GM18526 (cell line): ENCODE results near the gene TTC3.

Experiments used
- POLR2A ChIP-seq: IDR thresholded peaks from 3 replicates; pipeline ENCODE4 v1.6.1; 2011; ENCODE audit not compliant: insufficient read length; ENCODE audit errors: extremely low read depth

Gene TTC3

DNA sequence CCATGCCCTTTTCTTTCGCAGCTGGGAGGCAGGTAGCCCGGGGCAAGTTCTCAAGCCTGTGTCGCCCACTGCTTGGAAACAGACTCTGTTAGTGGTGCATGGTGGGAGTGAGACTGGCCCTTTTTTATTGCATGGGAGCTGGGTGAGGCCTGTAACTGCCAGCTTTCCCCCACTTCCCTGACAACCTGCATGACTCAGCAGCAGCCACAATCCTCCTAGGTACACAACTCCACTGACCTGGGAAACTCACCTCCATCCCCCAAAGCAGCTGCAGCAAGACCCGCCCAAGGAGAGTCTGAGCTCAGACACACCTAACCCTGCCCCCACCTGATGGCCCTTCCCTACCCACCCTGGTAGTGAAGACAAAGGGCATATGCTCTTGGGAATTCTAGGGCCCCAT, 26.0 kb upstream of the TTC3 start:
- no peak for TF ChIP-seq POLR2A

DNA sequence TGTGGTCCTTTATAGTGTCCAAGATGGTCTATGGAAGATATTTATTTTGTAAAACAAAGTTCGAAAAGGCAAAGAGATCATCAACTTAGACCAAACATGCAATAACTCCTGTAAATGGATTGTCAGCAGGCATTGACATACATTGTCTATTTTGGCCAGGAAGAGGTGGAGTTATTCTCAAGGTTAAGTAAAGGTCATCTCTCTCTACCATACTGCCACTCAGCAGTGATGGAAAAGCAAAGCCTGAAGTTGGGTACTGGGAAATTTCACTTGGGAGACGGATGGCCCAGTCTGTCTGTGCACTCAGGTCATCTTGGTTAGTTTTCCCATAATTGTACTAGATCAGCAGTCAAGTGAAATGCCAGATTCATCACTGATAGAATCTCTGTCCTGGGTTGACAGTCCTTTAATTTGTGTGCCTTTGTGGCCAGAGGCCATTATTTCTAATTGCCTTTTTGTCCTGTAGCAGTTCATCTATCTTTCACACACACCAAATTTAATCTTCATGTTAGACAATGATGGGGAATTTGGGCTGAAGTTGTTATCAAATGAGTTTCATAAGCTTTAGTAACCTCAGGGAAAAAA, 17.7 kb upstream of the TTC3 start:
- TF ChIP-seq POLR2A = no peak

DNA sequence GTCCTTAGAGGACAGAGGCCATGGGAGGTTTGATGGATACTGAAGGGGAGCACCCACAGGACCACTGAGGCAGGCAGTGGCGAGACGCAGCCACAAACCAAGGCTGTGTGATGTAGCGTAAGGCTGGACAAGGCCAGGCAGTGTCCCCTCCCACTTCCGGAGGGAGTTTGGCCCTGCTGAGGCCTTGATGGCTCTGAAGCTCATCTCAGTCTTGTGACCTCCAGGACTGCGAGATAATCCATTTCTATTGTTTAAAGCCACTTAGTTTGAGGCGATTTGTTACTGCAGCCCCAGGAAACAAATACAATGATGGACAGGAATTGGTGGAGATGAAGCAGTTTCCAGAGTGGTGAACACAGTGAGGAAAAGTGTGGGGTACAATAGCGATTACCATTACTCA, 15.4 kb upstream of the TTC3 start:
- TF ChIP-seq POLR2A = no peak

DNA sequence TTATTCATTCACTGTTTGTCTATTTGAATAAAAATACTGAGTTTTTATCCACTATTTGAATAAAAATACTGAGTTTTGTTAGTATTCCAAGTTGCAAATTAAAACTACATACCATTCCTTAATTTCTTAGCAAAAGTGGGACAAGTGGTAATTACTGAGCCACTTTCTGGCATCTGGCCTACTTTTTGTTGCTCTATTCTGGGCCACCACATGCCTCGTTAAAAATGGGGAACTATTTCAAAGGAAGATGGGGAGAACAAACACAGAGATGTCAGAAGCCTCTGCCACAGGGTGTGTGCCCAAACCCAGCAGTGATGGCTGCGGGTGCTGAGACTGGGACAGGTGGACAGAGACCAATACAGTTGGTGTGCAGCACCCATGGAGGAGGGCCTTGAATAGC, 14.8 kb upstream of the TTC3 start:
- TF ChIP-seq POLR2A = no peak

DNA sequence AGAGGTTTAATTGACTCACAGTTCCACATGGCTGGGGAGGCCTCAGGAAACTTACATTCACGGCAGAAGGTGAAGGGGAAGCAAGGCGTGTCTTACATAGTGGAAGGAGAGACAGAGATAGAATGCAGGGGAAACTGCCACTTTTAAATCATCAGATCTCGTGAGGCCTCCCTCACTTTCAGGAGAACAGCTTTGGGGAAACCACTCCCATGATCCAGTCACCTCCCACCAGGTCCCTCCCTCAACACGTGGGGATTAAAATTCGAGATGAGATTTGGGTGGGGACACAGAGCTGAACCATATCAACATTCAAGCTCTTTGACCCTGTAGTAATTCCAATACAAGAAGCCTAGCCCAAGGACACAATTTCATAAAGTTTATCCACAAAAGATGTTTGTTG, 13.9 kb upstream of the TTC3 start:
- no peak for TF ChIP-seq POLR2A

DNA sequence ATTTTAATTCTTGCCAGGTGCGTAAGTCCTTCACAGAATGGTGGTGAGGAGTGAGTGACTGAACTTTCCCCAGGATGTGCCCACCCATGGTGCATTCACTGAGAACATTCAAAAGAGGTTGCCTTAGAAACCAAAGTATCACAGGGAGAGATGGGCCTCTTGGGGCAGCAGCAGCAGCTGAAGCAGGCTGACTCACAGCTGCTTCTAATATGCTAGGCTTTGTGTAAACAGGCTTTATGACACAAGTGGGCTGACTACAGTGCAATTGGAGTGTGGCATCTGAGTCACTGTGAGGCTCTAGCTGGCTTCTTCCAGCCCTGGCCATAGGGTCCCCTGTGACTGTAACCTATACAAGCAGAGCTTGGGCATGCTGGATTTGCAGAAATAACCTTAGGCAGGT, 12.8 kb upstream of the TTC3 start:
- TF ChIP-seq POLR2A = no peak

DNA sequence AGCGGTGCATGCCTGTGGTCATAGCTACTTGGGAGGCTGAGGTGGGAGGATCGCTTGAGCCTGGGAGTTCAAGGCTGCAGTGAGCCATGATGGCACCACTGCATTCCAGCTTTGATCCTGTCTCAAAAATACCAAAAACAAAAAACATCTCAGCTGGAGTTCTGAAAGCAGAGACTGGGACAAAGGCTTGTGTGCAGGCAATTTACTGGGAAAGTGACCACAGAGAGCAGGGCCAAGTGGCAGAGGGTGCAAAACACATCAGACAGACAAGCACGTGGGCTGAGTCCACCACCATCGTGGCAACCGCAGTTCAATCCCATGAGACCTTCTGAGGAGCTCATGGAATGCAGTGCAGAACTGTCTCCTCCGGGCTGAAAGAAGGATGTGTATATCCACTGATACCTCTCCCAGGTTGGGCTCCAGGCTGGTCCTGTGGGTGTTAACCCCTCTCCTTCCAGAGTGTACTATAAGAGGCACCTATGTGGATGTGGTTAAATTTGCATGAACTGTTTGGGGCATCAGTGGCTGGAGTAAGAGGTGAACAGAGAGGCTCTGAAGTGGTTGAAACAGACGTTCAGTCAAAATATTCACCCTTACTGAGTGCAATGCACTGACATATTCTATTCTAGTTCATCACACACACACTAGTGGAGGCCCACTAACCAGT, 11.0 kb upstream of the TTC3 start:
- TF ChIP-seq POLR2A = no peak

DNA sequence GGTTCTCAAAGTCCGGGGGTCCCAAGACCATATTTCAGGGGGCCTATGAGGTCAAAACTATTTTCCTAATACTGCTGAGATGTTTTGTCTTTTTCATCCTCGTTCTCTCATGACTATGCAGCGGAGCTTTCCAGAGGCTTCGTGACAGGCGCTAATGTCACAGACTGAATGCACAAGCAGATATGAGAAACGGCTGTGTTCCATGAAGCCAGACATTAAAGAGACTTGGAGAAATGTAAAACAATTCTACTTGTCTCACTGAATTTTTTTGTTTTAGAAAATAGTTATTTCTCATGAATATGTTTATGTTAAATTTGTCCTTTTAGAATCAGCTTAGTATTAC, 10.5 kb upstream of the TTC3 start:
- TF ChIP-seq POLR2A = no peak

DNA sequence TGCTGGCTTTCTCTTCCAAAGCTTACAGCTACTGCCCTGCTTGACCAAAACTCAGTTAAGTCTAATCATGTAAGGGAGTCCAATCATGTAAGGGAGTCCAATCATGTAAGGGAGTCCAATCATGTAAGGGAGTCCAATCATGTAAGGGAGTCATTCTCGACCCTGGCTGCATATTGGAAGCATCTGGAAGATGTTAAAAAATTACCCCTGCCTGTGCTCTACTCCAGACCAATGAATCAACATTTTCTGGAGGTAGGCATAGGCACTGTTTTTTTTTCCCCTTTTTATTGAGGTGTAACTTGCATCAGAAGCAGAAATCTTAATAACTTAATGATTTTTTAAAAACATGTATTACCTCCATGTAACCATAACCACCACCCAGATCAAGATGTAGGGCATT, 9.6 kb upstream of the TTC3 start:
- no peak for TF ChIP-seq POLR2A

DNA sequence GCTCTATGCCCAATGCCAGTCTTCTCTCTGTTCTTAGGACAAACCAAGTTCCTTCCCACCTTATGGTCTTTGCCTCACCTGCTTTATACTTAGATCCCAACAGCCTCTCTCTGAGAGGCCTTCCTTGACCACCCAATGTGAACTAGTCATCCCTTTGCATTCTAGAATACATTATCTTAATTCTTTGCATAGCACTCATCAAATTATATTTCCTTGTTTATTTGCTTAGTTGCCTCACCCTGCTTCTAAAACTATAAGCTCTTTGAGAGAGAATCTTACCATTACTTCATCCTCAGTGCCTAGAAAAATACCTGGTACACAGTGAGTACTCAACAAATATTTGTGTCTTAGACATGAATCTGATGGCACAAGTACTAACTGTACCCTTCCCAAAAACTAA, 8.2 kb upstream of the TTC3 start:
- TF ChIP-seq POLR2A = no peak

DNA sequence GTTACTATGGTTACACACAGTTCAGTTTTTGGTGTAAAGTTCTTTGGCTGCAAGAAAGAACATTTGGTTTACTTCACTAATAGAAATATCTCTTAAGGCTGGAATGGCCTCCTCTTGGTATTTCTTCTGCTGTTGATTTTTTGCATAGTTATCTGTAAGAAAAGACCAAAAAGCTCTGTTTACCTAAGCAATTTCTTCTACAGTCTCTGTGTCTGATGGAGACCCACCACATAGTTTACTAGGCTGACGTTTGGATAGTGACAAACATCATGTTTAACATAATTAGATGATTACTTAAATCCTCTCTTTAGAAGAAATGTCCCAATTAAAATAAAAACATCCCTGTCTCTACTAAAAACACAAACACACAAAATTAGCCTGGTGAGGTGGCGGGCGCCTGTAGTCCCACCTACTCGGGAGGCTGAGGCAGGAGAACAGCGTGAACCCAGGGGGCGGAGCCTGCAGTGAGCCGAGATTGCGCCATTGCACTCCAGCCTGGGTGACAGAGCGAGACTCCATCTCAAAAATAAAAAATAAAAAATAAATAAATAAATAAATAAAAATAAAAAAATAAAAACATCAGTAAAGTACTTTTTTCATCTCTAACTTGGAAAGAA, 7.4 kb upstream of the TTC3 start:
- TF ChIP-seq POLR2A = no peak

DNA sequence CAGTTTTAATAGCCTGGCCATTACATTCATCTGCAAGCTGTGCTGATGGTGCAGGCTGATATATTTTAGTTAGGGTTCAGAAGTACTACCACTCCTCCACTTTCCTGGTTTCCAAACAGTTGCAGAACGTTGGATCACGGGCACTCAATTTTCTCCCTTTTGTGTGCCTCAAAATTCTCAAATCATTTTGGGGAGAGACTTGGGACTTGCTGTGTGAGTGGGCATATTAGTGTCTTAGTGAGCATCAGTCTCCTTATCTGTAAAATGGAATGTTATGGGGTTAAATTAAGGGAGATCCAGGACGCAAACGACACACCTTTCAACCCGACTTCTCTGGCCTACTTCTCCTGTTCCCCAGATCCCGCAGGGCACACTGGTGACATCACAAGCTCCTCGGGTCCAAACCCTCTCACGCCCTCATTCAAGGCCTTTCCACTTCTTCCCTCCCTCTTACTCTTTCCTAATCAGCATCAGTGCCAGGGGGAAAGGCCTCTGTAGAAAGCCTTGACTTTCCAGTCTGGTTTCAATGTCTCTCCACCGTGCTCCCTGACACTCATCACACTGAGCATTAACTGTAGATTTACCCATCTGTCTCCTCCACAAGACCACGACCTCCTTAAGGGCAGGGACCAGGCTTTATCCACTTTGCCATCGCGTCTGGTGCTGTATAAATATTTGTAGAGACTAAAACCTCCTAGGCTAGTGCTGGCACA, 1.3 kb upstream of the TTC3 start:
- TF ChIP-seq POLR2A = no peak

DNA sequence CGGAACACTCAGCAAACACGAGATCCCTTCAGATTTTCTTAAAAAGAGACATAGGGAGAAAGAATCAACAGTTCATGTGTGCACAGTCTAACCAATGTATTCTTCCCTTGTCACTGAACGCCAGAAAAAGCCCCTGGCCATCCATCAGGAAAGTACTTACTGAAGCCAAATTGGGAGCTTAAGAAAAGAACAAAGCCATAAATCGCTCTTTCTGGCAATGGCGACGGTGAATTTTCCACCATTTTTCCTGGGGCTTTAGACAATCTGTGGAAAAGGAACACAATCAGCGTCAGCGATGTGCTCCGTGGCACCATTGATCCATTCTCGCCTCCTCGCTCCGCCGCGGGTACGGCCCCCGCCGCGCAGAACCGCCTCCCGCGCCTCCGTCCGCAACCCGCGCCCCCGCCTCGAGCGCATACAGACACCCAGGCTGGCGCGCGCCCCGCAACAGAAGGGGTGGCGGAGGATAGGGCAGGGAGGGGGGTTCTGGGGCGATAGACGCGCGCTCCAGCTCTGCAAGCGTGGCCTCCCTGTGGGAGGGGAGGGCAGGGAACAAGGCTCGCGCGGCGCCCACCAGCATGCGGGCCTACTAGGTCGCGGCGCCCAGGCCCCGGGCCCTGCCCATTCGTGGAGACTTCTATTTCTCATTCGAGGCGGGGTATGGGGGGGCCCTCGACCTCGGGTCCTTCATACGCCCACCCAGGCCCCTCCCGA, 623 bp upstream of the TTC3 start:
- no peak for TF ChIP-seq POLR2A

DNA sequence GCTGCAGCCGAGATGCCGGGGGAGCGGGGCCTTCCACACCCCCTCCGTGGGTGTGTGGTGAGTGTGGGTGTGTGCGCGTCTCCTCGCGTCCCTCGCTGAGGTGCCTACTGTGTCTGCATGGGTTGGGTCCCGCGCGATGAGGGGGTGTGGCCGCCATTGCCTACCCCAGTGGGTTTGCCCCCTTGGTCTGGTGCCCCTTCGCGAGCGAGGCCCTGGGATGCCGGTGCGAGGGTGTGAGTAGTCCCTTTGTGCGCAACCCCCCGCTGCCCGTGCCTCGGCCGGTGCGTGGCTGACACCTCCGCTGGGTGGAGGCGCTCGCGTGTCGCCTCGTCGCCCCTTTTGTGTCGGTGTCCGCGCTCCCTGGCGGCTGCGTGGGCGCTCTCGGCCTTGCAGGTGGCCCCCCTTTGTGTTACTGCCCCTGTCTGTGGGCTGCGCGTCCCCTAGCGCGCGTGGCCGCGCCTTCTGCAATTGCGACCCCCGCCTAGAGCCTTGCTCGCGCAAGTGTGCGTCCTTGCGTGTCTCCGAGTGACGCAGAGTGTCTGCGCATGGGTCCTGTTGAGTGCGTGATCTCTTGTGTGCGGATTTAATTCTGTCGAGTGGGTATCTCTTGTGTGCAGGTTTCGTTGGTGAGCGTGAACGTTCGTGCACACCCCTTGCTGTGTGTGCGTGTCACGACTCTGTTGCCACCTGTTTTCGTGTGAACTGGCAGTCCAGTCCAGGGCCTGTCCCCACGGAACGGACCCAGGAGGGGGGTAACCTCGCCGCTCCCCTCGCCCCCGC, 553 bp downstream of the TTC3 start:
- TF ChIP-seq POLR2A = no peak

DNA sequence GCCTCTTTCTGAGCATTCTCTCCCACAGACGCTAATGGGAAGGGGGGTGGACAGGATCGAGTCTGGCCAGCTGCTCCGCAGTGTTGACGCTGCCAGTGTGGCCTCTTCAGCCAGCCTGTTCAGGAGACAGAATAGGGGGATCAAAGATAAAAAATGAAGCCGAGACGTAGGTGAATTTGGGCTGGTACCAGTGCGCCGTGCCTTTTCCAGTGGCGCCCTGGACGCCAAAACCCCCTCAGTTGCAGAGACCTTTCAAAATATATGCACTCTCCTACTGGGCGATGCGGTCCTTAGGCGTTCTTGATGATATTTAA, 1.1 kb downstream of the TTC3 start:
- TF ChIP-seq POLR2A = no peak

DNA sequence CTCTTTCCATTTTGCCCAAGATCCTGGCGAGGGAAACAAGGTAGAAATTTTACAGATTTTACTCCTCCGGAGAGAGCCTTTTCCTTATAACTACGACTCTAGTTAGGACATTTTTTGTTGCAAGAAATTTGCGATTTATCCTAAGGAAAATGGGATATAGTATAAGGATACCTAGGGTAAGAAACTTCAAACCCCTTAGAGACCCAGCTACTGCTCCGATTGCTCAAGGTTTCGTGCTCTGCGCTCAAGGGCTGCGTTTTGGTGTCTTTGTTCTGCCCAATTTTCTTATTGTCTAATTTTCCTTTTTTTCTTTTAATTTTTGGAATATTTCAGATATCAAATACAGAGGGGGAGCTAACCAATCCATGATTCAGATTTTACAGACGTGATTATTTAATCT, 1.5 kb downstream of the TTC3 start:
- TF ChIP-seq POLR2A = no peak
